ENCODE measurements around the gene VWC2.

DNA sequence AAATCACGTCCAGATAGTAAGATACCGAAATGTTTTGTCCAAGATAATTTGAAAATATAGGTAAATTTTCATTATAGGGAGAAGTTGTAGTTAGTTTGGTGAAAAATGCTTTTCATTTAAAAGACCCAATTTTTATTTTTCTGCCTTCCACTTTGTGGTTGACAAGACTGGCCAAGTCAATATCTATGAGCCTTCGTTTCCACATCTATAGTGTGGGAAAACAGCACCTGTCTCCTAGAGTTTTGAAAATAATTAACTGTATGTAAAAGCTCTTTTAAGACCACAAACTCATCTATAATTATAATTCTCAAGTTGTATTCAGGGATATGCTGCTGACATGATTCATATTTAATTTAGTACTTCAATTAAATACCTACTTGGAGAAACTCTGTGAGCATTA lies 102.8 kb downstream of the VWC2 start:
- TF ChIP-seq, protein P1, sequence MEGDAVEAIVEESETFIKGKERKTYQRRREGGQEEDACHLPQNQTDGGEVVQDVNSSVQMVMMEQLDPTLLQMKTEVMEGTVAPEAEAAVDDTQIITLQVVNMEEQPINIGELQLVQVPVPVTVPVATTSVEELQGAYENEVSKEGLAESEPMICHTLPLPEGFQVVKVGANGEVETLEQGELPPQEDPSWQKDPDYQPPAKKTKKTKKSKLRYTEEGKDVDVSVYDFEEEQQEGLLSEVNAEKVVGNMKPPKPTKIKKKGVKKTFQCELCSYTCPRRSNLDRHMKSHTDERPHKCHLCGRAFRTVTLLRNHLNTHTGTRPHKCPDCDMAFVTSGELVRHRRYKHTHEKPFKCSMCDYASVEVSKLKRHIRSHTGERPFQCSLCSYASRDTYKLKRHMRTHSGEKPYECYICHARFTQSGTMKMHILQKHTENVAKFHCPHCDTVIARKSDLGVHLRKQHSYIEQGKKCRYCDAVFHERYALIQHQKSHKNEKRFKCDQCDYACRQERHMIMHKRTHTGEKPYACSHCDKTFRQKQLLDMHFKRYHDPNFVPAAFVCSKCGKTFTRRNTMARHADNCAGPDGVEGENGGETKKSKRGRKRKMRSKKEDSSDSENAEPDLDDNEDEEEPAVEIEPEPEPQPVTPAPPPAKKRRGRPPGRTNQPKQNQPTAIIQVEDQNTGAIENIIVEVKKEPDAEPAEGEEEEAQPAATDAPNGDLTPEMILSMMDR (IDR thresholded peaks at IDR 0.05): no peak
- no peak for TF ChIP-seq POLR2AphosphoS5 (IDR thresholded peaks at IDR 0.05)
- no peak for TF ChIP-seq POLR2A (IDR thresholded peaks at IDR 0.05)
- no peak for TF ChIP-seq EP300 (IDR thresholded peaks at IDR 0.05)
